Measurements from ENCODE around the gene BRD2.
A peak's percentile ranks its signal among the peaks of the same experiment; 100 is the strongest.

Gene BRD2

DNA sequence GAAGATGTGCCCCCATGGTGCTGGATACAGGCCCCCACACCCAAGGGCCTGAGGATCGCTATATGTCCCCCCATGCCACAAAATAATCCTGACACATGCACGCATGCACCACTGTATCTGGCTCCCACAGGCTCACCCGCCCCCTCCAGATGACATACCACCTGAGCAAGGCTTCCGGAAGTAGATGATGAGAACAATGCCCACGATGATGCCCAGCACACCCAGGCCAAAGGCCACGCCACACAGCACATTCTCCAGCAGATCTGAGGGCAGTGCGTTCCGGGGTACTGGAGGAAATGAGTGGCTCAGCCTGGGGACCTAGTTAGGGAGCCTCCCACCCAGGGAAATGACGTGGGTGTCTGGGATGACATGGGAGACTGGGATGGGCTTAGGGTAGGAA lies 19.3 kb upstream of the BRD2 start:
- DNase-seq (ENCODE audit: low read depth in 2 of 2): no peak

DNA sequence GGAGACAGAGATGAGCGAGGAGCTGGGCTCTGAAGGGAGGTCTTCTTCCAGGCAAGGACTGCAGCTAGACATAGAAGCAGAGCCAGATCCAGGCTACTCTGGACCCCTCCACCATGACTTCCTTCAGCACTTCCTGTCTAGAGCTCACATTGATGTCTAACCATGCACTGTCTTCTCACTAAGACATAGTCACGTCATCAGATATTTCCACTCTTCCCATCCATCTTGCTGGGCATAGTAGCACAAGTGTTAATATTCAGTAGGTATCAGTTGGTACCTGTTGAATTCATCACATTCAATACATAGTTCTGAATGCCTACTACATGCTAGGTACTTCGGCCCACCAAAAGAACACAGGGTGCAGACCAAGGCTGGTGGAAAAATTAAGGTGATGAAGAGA lies 18.4 kb upstream of the BRD2 start:
- DNase-seq (ENCODE audit: low read depth in 2 of 2): no peak

DNA sequence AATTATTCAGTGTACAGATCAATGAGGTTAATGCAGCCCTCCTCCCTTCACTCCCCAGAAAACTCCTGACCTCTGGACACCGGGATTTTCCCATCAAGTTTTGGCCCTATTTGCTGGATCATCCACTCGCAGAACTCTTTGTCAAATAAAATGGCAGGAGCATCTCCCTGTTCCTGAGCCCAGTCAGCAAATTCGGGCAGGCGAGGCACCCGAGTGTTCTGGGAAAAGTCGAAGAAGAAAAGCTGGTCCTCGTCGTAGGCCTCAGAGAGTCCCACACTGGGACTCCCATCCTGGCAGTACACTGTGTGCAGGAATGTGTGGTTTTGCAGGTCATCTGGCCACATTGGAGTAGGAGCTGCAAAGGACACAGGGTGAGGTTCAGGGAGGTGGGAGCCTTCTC lies 17.9 kb upstream of the BRD2 start:
- DNase-seq (ENCODE audit: low read depth in 2 of 2): no peak

DNA sequence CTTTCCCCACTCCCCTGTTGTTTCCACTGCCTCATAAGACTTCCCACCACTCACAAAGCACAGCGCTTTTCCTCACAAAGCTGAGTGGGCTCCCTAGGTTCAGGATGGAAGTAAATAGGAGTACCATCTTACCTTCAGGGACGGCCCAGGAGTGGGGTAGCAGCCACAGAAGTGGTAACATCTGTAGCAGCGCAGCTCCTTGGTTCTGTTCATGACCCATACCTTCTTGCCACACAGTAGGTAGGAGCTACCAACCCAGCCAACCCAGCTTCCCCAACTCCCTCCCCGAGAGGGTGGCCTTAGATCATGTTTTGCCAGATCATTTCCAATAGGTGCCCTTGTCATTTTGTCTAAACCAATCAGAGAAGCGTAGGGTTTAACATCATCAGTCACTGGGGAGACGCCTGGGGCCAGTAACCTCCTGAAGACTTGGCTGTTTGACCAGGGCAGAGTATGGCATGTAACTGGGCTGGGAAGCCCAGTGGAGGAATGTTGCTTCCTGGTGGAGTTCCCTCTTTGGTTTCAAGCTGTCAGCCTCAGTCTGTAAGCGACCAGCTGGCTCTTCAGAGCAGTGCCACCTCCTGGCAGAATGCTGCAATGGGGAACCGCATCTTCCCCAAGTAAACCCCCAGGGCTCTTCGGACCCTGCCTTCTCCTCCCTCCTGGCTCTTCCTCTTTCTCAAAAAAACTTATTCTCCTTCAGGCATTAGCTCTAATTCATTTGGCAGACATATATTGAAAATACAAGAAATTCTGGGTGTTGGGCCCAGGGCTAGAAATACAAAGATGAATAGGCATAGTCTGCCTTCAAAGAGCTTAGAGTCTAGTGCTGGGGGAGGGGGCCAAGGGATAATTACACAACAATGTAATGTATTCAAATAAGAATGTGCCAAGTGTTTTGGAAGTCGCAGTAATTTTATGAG lies 15.3 kb upstream of the BRD2 start, which contains the start of gene HLA-DMA:
Gene HLA-DMA, minus strand, starts transcription at position 281 of the 923 bp plus-strand sequence. Its CDS starts 61 bp downstream, at position 220.
- peak in 1 of 2 experiments; percentile 51 for DNase-seq (ENCODE audit: low read depth in 2 of 2)

DNA sequence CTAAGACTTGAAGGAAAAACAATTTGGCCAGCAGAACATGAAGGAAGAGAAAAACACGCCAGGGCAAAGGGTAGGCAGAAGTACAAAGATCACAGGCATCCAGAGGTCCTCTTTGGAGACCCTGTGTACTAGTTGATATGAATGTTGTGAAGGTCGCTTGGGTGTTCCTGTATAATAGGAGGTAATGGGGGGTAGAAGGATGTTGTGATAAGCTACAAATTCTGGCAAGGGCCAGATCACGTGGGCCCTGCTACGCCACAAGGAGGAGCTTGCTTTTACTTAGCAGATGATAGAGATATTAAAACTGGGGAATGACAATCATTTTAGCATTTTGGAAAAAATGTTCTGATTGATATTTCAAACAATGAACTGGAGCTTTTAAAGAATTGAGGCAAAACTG lies 14.6 kb upstream of the BRD2 start:
- no peak for DNase-seq (ENCODE audit: low read depth in 2 of 2)

DNA sequence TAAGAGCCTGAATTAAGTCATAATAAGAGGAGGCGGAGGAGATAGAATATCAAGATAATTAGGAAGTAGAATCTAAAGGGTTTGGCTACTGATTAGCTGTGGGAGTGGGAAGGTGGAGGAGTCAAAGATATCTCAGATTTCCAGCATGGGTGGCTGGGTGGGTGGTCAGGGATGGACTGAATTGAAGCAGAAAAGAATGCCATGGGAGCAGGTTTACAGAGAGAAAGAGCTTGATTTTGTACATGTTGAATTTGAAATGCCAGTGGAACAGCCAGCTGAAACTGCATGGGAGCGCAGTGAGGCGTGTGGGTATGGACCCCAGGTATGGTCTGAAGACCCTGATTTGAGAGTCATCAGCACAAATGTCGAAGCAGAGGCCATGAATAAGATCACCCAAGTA lies 14.1 kb upstream of the BRD2 start:
- DNase-seq (ENCODE audit: low read depth in 2 of 2): no peak

DNA sequence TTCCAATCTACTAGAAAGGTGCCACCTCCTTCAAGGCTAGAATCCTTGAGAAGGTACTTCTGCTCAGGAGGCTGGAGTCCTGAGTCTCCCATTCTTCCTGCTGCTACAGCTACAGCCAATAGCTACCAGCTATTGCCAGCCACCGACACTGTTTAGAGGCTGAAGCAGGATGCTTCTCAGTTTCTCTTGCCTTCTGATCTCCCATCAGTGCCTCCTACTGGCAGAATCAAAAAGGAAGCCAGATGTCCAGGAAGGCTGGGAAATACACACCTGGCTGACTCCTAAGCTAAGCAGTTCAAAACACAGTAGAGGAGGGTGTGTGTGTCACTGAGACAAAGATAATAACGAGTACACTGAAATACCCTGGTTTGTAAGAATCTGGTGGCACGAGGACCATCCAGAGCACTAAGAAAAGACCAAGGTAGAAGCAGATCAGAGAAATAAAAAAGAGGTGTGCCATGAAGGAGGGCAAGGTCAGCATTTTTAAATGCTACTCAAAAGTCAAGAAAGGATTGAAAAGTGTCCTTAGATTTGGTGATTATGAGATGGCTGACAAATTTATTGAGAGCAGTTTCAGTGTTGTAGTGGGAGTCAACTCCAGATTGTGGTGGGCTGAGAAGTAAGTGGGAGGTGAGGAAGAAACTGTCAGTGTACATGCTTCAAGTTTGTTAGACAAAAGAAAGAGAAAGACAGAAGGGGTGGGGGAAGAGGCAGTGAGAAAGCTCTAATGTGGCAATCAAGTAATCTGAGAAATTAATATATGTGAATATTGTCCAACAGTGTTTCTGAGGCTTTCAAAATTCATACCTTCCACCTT lies 13.2 kb upstream of the BRD2 start:
- no peak for DNase-seq (ENCODE audit: low read depth in 2 of 2)

DNA sequence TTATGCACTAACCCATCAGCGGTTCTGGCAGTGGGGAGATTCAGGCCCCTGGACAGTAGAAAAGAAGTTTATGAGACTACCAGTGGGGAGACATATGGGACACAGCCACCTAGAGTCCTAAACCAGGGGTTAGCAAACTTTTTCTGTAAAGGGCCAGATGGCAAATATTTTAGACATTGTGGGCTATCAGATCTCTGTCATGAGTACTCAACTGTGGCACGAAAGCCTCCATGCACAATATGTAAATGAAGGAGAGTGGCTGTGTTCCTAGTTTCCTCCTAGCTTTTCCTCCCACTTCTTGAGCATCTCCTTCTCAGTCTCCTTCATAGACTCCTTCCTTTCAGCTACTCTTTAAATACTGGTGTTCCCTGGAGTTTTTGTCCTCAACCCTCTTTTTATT lies 12.2 kb upstream of the BRD2 start:
- no peak for DNase-seq (ENCODE audit: low read depth in 2 of 2)

DNA sequence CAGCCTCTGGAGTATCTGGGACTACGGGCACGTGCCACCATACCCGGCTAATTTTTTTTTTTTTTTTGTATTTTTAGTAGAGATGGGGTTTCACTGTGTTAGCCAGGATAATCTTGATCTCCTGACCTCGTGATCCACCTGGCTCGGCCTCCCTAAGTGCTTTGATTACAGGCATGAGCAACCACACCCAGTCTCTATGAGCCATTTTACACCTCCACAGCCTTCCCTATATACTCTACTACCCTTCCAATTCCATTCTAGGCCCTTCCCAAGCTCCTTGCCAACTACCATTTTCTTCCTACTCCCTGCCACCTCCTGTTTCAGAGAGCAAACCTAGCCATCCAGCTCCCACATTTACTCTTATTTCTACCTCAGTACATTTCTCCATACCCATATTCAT lies 7.8 kb upstream of the BRD2 start:
- no peak for DNase-seq (ENCODE audit: low read depth in 2 of 2)

DNA sequence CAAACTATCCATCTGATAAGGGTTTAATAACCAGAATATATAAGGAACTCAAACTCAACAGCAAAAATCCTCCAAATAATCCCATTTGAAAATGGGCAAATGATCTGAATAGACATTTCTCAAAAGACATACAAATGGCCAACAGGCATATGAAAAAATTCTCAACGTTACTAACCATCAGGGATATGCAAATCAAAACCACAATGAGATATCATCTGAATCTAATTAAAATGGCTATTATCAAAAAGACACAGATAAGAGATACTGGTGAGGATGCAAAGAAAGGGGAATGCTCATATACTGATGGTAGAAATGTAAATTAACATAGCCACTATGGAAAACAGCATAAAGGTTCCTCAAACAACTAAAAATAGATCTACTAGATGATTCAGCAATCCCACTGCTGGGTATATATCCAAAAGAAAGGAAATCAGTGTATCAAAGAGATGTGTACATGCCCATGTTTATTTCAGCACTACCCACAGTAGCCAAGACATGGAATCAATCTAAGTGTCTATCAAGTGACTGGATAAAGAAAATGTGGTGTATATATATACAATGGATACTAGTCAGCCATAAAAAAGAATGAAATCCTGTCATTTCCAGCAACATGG lies 6.1 kb upstream of the BRD2 start:
- DNase-seq (ENCODE audit: low read depth in 2 of 2): no peak

DNA sequence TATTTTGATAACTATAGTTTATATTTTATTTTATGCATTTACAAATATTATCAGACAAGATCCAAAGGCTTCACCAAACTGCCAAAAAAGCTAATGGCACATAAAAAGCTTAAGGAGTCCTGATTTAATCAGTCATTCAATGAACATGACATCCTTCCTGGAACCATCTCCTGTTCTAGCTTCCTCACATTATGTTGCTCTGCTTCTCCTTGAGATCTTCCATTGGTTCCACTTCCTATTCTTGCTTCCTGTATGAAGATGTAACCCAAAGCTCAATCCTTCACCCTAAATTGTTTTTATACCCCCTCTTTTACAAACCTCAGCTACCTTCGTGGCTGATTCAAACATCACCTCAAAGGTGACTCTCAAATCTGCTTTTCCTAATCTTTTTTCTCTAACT lies 4.5 kb upstream of the BRD2 start:
- DNase-seq (ENCODE audit: low read depth in 2 of 2): no peak

DNA sequence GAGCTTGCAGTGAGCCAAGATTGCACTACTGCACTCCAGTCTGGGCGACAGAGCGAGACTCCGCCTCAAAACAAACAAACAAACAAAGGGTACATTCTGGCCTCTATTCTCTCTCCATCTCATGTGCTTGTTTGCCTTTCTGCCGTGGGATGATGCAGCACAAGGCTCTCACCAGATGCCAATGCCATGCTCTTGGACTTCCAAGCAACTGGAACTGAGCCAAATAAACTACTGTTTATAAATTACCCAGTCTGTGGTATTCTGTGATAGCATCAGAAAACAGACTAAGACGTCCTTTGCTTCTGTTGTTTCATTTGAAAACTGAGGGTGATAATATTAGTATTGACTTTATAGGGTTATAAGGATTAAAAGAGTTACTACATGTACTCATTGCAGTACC lies 3.6 kb upstream of the BRD2 start:
- no peak for DNase-seq (ENCODE audit: low read depth in 2 of 2)

DNA sequence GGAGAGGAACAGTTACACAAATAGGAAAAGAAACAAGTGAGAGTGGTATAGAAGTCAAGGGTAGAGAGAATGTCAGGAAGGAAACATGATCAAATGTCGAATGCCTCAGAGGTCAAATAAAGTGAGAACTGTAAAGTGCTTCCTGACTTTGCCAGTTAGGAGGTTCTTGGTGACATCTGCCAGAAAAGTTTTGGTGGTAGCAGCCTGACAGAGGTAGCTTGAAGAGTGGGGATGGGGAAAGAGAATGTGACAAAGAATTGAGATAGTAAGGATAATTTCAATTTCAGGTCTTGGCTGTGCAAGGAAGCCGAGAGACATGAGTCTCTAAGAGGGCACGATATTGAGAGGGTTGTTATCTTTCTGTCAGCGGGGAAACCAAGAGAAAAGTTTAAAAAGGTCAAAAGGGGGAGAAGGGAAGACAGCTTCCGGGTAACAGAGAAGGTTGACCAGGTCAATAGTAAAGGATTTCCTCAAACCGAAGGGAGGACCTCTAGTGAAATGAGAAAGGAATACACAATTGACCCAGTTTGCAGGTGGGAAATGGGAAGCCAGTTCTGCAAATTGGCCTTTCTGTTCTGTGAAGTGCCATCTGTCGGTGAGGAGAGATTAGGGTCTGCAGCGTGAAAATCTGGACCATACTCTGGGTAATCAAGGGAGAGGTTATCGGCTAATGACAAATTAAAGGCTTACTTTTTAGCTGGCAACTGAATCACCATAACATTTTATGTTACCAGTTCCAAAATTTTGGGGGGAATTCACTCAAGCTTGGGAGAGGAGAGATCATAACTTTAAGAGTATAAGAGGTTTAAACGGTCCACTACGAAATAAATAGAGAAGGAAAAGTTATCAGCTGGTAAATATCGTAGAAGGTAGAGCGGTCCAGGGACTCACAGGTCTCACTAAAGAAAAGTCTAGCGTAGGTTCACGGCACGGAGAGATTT lies 973 bp upstream of the BRD2 start:
- no peak for DNase-seq (ENCODE audit: low read depth in 2 of 2)

DNA sequence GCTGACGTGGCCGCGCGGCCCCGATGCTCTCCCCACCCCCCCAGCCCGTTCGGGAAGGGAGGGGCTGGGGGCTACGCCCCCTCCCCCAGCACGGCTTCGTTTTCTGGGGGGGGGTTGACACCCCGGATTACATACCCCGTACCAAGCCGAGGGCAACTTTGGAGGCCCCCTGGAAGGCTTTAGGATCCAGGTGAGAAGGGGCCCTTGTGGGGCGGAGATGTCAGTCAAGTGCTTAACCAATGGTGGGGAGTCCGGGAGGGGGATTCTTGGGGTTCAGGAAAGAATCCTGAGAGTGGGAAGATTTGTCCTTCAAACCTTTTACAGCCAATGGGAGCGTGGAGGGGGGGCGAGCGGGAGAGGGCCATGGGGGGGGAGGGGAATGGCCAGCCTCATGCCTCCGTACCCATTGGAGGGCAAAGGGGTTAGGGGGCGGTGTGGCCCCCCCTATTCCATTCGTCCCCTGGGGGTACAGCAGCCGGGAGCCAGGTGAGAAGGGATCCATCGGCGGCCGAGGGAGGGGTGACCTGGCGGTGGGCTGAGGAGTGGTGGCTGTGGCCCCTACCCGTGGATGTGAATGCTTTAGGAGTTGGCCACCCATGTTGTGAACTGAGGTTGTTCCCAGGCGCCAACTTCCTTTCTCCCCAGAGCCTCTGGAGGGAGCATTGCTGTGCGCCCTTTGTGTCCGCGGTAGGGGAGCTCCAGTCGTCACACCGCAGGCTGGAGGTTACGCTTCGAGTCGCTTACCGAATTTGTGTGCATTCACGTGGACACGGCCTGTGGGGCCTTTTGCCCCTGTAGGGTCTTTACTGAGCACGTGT lies 682 bp downstream of the BRD2 start:
- peak; percentile 64 for DNase-seq (ENCODE audit: low read depth in 2 of 2)

DNA sequence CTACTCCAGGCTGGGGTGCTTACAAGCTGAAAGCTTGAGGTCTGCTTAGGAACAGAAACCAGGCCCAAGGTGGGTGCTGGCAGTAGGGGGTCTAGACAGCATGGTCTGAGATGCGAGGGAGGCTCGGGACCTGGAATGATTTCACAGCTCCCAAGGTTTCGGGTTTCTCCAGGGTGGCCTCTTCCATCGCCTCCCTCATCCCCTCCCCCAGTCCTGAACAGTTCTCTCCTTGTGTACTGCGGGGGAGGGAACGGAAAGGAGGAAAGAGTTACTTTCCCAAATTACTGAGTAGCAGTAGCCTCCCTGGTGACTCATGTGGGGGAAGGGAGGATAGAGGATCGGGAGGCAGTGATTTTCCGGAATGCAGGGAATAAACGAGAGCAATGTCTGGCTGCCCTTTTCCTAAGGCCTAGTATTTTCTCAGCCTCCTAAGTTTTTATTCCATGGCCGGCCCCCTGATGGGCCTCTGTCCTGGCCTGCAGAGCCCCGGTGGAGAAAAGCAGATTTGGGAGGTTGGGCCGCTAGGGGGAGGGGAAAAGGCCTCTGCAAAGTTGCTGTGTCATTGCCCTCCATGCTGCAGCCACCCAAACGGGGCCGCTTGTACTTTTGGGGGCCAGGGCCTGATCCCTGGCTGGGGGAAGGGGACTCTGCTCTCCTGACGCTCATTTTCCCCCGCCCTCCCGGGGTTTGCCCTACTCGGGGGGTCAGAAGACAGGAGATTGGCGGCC lies 1.5 kb downstream of the BRD2 start:
- peak; percentile 98 for DNase-seq (ENCODE audit: low read depth in 2 of 2)

DNA sequence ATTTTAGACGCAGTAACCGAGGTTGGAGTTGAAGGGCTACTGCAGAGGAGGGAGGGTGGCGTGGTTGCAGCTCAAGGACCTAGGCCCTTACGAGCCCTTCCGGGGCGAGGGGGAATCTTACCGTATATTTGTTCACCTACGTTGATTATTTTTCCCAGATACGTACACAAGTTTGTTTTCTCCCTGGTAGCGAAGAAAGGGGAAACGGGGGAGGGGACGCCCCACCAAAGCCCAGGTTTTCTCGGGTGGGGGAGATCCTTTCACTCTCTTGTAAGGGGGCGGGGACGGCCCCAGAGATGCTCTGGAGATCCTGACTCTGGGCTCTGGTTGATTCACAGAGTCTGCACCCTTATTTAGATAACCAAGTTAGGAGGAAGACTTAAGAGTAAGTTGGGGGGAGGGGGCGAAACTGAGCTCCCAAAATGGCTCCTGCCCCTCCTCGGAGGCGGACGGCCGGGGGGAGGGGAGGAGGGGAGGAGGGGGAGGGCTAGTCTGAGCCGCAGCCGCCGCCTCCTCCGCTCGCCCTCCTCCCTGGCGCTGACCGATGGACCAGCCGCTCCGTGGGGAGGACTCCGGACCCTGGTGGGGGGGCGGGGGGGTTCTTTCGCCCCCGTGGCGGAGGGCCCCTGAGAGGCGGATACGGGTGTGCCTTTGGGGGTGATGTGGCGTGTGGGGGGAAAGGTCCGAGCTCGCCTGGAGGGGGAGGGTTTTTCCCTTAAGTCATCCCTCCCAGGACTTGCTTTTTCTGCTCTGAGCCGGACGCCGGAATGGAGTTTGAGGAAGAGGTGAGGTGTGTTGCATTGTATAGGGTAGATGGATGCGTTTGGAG lies 2.2 kb downstream of the BRD2 start:
- DNase-seq (ENCODE audit: low read depth in 2 of 2): peak; percentile 87

DNA sequence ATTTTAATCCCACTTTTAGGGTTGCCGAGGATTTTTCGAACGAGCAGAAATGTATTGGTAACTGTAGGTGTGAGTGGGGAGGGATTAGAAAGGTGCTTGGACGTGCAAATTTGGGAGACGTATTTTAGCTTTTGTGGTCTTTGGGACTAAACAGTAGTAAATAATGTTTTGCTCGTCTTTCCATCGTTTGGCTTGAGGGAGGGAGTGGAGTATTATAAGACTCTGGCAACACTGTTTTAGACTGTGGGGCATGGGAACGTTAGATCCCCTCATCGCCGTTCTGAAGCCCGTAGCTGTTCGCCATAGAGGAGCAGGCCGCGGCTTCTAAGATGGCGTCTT lies 2.8 kb downstream of the BRD2 start:
- no peak for DNase-seq (ENCODE audit: low read depth in 2 of 2)

DNA sequence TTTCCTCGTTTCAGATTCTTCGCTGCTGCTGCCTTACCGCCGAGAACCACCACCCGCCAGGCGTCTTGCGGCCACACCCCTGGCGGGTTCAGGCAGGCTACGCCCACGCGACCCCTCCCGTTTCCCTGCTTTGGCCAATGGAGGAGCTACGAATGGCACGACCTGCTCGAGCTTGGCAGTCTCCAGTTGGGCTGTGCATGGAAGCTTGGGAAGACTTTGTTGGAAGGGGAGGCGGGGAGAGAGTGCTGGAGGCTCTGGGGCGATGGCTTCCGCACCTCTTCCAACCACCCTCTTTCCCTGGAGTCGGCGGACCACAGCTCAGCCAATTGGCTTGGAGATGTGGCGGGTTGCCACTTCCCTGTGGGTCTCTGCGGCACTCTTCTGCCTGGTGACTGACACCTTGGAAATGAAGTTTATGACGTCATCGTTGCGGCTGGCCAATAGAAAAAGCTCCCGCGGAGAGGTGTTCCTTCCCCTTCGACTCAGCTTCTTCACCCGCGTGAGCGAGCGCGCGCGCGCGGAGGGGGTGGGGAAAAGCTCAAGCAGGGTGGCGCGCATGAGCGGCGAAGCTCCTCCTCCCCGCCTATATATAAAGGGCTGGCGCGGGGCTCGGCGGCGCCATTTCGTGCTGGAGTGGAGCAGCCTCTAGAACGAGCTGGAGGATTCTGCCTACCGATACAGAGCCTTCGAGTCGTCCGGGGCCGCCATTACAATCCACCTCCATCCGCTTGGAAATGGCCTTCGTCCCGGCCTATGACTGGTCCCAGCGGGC lies 3.4 kb downstream of the BRD2 start:
- peak; percentile 100 for DNase-seq (ENCODE audit: low read depth in 2 of 2)

Measured in fibroblast of skin of left biceps (primary cell).